Measurements from ENCODE around the gene CPNE5.

DNA sequence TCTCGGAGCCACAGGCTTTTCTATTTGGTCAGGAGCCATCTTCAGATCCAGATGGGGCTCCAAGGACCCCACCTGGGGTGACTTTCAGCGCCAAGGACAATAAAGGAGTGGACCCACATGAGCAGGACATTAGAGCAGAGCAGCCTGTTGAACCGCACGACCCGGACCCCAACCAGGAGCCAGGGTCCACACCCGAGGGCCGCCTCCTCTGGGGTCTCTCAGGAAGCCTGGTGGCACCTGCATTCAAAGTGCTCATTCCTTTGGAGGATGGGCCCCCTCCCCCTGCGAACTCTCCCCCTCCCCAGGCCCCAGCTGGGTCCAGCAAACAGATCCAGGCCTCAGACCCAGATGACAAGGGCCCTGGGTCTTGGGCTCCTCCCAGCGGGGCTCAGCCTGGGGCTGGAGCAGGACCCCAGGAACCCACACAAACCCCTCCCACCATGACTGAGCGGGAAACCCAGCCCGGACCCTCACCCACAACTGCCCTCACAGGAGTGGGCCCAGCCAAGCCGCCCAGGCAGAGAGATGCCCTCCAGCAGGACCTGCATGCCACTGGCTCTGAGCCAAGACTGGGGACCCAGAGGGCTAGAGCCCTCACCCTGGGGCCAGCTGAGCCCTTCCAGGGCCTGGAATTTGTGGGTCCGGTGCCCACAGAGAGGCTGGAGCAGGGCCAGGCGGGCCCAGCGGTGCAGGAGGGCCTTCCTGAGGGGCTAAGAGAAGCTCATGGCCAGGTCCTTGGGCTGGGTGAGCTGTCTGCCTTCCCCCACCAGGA is 117.7 kb downstream of the CPNE5 start:
- TF ChIP-seq, protein P1, sequence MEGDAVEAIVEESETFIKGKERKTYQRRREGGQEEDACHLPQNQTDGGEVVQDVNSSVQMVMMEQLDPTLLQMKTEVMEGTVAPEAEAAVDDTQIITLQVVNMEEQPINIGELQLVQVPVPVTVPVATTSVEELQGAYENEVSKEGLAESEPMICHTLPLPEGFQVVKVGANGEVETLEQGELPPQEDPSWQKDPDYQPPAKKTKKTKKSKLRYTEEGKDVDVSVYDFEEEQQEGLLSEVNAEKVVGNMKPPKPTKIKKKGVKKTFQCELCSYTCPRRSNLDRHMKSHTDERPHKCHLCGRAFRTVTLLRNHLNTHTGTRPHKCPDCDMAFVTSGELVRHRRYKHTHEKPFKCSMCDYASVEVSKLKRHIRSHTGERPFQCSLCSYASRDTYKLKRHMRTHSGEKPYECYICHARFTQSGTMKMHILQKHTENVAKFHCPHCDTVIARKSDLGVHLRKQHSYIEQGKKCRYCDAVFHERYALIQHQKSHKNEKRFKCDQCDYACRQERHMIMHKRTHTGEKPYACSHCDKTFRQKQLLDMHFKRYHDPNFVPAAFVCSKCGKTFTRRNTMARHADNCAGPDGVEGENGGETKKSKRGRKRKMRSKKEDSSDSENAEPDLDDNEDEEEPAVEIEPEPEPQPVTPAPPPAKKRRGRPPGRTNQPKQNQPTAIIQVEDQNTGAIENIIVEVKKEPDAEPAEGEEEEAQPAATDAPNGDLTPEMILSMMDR (IDR thresholded peaks at IDR 0.05): no peak
- TF ChIP-seq POLR2A (IDR thresholded peaks at IDR 0.05): no peak

Data from prostate gland (tissue), 2 donors.